HEK293 (cell line): ENCODE results near the gene SNX2.

Source experiments
- ZNF155 ChIP-seq: fragments of 450-650 bp; formaldehyde crosslinking; IDR thresholded peaks from 2 replicates; pipeline ENCODE4 v1.5.1; 2016; ENCODE audit warnings: missing biosample characterization, missing genetic modification characterization
- ZNF239 ChIP-seq: fragments of 450-650 bp; formaldehyde crosslinking; IDR thresholded peaks from 2 replicates; pipeline ENCODE4 v1.5.1; 2016; ENCODE audit warnings: missing biosample characterization, missing genetic modification characterization
- ZNF423 ChIP-seq: fragments of 450-650 bp; formaldehyde crosslinking; IDR thresholded peaks from 2 replicates; pipeline ENCODE4 v1.5.1; 2016; ENCODE audit warnings: missing biosample characterization, missing genetic modification characterization
- ZNF510 ChIP-seq: fragments of 450-650 bp; formaldehyde crosslinking; IDR thresholded peaks from 2 replicates; pipeline ENCODE4 v1.5.1; 2018; ENCODE audit warnings: mild to moderate bottlenecking, missing genetic modification characterization, missing biosample characterization; ENCODE audit not compliant: insufficient replicate concordance

- TF ChIP-seq ZNF155 (tag by site-specific recombination), result no peak
- TF ChIP-seq ZNF510 (tag by site-specific recombination), result no peak
- no peak for TF ChIP-seq ZNF423 (tag by site-specific recombination)
- TF ChIP-seq ZNF239 (tag by site-specific recombination), result no peak
Observed at GRCh38 chr5:122743261-122743660, 31.6 kb upstream of the SNX2 start.
